AG10803 (cell line): ENCODE measurements around the gene CYP3A5.

Experiments
- DNase-seq: peaks from one replicate; pipeline ENCODE4 v3.0.0; 2010; ENCODE audit warnings: low read depth
- H3K4me3 ChIP-seq: 2 replicates; pipeline ENCODE4 v1.5.1; 2011; ENCODE audit warnings: mild to moderate bottlenecking, low read length, control low read depth
- TF ChIP-seq, protein P1 (sequence below): conservative IDR thresholded peaks from 2 replicates; pipeline ENCODE4 v1.5.1; 2011; ENCODE audit warnings: mild to moderate bottlenecking, low read length, control low read depth, inconsistent platforms

Gene CYP3A5

GRCh38 chr7:99601656-99602310 is 78.0 kb downstream of the CYP3A5 start:
- H3K4me3 ChIP-seq: no peak overlapping the region
- DNase-seq: no peak
- TF ChIP-seq, protein P1, sequence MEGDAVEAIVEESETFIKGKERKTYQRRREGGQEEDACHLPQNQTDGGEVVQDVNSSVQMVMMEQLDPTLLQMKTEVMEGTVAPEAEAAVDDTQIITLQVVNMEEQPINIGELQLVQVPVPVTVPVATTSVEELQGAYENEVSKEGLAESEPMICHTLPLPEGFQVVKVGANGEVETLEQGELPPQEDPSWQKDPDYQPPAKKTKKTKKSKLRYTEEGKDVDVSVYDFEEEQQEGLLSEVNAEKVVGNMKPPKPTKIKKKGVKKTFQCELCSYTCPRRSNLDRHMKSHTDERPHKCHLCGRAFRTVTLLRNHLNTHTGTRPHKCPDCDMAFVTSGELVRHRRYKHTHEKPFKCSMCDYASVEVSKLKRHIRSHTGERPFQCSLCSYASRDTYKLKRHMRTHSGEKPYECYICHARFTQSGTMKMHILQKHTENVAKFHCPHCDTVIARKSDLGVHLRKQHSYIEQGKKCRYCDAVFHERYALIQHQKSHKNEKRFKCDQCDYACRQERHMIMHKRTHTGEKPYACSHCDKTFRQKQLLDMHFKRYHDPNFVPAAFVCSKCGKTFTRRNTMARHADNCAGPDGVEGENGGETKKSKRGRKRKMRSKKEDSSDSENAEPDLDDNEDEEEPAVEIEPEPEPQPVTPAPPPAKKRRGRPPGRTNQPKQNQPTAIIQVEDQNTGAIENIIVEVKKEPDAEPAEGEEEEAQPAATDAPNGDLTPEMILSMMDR: no peak

DNA sequence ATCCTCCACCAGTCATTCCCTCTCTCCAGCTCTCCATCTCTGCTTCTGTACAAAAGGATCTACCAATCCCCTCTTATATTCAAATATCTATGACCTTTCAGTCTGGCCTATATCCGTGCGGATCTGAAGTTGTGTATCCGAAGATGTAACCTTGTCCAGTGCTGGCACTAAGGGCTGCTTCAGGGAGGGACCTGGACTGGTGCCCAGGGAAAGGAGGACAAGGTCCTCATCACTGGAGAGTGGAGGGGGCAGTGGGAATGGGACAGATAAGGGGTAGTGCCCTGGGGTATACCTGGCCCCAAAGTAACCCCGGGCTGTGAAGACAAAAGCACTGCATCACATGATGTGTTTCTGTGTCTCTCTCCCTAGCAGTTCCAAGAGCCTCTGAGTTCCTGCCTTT is 80.0 kb downstream of the CYP3A5 start:
- TF ChIP-seq, protein P1: no peak
- no peak for DNase-seq
- no peak overlapping the region for H3K4me3 ChIP-seq
